Gastrocnemius medialis (tissue), 4 donors: ENCODE results near the gene ADD2.

Source experiments
- POLR2A ChIP-seq, 2 donors: fragments of 450-650 bp; IDR thresholded peaks; one replicate each; pipeline ENCODE4 v1.6.1; 2017; ENCODE audit warnings: antibody characterized with exemption in 2 of 2, mild to moderate bottlenecking in 2 of 2, moderate library complexity in 2 of 2
- TF ChIP-seq, protein P1 (sequence below), 5 experiments: fragments of 450-650 bp in 3 of 5; fragments of 200-600 bp in 2 of 5; sonication (generic) in 2 of 5; IDR thresholded peaks in 4 of 5; conservative IDR thresholded peaks in 1 of 5; 1 replicate in 4 of 5; 2 replicates in 1 of 5; pipeline ENCODE4 v1.5.1; 2016 to 2019; ENCODE audit warnings: antibody characterized with exemption in 5 of 5, mild to moderate bottlenecking in 3 of 5, moderate library complexity in 3 of 5

DNA sequence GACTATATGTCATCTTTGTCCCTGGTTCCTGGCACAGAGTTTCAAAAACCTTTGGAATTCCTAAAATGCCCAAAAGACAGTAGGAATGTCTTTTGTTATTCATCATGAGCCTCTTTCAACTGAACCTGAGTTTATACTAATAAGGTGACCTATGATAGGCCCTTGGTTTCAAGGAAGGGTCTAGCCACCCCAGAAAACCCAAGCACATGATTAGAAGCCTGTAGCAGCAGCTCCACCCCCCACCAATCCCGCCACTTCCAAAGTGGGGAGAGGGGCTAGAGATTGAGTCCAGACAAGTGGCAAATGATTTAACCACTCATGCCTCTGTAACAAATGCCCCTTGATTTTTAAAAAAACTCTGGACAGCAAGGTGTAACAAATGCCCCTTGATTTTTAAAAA, 56.8 kb downstream of the ADD2 start:
- TF ChIP-seq, protein P1, sequence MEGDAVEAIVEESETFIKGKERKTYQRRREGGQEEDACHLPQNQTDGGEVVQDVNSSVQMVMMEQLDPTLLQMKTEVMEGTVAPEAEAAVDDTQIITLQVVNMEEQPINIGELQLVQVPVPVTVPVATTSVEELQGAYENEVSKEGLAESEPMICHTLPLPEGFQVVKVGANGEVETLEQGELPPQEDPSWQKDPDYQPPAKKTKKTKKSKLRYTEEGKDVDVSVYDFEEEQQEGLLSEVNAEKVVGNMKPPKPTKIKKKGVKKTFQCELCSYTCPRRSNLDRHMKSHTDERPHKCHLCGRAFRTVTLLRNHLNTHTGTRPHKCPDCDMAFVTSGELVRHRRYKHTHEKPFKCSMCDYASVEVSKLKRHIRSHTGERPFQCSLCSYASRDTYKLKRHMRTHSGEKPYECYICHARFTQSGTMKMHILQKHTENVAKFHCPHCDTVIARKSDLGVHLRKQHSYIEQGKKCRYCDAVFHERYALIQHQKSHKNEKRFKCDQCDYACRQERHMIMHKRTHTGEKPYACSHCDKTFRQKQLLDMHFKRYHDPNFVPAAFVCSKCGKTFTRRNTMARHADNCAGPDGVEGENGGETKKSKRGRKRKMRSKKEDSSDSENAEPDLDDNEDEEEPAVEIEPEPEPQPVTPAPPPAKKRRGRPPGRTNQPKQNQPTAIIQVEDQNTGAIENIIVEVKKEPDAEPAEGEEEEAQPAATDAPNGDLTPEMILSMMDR (IDR thresholded peaks at IDR 0.05 in 4 of 5, conservative IDR thresholded peaks at IDR 0.05 in 1 of 5), result no peak
- TF ChIP-seq POLR2A (IDR thresholded peaks at IDR 0.05), result no peak
